ENCODE results near the gene INPP4A. TPM values are rescaled to one million over a fixed set of nuclear protein-coding genes. Genes with fewer than 3 reads are reported as not detected.

The INPP4A gene
- total RNA-seq, 1 donor: 52.8 TPM

GRCh38 chr2:98606431-98606830, 161.8 kb downstream of the INPP4A start:
- DNase-seq (ENCODE audit: low read depth in 2 of 3, low spot score in 2 of 3): no peak

- DNase-seq (ENCODE audit: low read depth in 2 of 3, low spot score in 2 of 3): peak in 1 of 3 donors; percentile 6
These were observed 162.4 kb downstream of the INPP4A start for GRCh38 chr2:98607104-98607503.

- DNase-seq (ENCODE audit: low read depth in 2 of 3, low spot score in 2 of 3): peak in 1 of 3 donors; percentile 2
These were observed 163.1 kb downstream of the INPP4A start for GRCh38 chr2:98607741-98608115.

- DNase-seq (ENCODE audit: low read depth in 2 of 3, low spot score in 2 of 3): peak; percentile 88 to 96 (median 96)
These were observed 163.7 kb downstream of the INPP4A start, which contains the start of the genes COA5 and UNC50 for GRCh38 chr2:98608116-98608961. Gene COA5 (minus strand): TSS chr2:98608512. CDS start chr2:98608405, 107 bp downstream. Gene UNC50 (plus strand): TSS chr2:98608589. CDS start chr2:98609760, 1,171 bp downstream.

- DNase-seq (ENCODE audit: low read depth in 2 of 3, low spot score in 2 of 3): peak in 2 of 3 donors; percentile 22 to 23
These were observed 164.4 kb downstream of the INPP4A start for GRCh38 chr2:98608962-98609604.

- no peak for DNase-seq (ENCODE audit: low read depth in 2 of 3, low spot score in 2 of 3)
These were observed 169.5 kb downstream of the INPP4A start for GRCh38 chr2:98614024-98614739.

- peak in 1 of 3 donors; percentile 9 for DNase-seq (ENCODE audit: low read depth in 2 of 3, low spot score in 2 of 3)
These were observed 170.8 kb downstream of the INPP4A start for GRCh38 chr2:98615481-98615880.

- no peak for DNase-seq (ENCODE audit: low read depth in 2 of 3, low spot score in 2 of 3)
These were observed 172.5 kb downstream of the INPP4A start for GRCh38 chr2:98617149-98617548.

GRCh38 chr2:98623657-98624056, 179.0 kb downstream of the INPP4A start:
- no peak for DNase-seq (ENCODE audit: low read depth in 2 of 3, low spot score in 2 of 3)

GRCh38 chr2:98632351-98632750, 187.7 kb downstream of the INPP4A start:
- no peak for DNase-seq (ENCODE audit: low read depth in 2 of 3, low spot score in 2 of 3)

GRCh38 chr2:98634406-98635092, 189.9 kb downstream of the INPP4A start:
- DNase-seq (ENCODE audit: low read depth in 2 of 3, low spot score in 2 of 3): peak in 1 of 3 donors; percentile 10

GRCh38 chr2:98637401-98638147, 192.9 kb downstream of the INPP4A start:
- no peak for DNase-seq (ENCODE audit: low read depth in 2 of 3, low spot score in 2 of 3)

- no peak for DNase-seq (ENCODE audit: low read depth in 2 of 3, low spot score in 2 of 3)
These were observed 198.9 kb downstream of the INPP4A start for GRCh38 chr2:98643496-98644100.

Other genes with a start within 250 kb of the INPP4A start
- gene CNGA3, start 98.4 kb upstream of the INPP4A start, total RNA-seq: not detected
- 14.5 TPM for gene COA5, start 163.7 kb downstream of the INPP4A start, total RNA-seq
- gene UNC50, start 163.7 kb downstream of the INPP4A start, total RNA-seq: 21.8 TPM